Cardiac fibroblast (primary cell): Measurements from ENCODE around the gene KRTAP10-4.

ENCODE experiments used
- DNase-seq, 2 donors: peaks; one replicate each; pipeline versions ENCODE4 v3.0.0 to v3.0.0-alpha.2; 2010; ENCODE audit warnings: low read depth in 2 of 2
- H3K4me3 ChIP-seq, 2 donors: replicated peaks in 1 of 2; 1 replicate in 1 of 2; 2 replicates in 1 of 2; pipeline ENCODE4 v1.5.1; 2011; ENCODE audit warnings: low read depth in 2 of 2, low read length in 2 of 2, mild to moderate bottlenecking in 2 of 2, moderate library complexity in 1 of 2
- TF ChIP-seq, protein P1 (sequence below): IDR thresholded peaks from one replicate; pipeline ENCODE4 v1.5.1; 2011; ENCODE audit warnings: low read depth, mild to moderate bottlenecking, low read length, inconsistent platforms

Gene KRTAP10-4

DNA sequence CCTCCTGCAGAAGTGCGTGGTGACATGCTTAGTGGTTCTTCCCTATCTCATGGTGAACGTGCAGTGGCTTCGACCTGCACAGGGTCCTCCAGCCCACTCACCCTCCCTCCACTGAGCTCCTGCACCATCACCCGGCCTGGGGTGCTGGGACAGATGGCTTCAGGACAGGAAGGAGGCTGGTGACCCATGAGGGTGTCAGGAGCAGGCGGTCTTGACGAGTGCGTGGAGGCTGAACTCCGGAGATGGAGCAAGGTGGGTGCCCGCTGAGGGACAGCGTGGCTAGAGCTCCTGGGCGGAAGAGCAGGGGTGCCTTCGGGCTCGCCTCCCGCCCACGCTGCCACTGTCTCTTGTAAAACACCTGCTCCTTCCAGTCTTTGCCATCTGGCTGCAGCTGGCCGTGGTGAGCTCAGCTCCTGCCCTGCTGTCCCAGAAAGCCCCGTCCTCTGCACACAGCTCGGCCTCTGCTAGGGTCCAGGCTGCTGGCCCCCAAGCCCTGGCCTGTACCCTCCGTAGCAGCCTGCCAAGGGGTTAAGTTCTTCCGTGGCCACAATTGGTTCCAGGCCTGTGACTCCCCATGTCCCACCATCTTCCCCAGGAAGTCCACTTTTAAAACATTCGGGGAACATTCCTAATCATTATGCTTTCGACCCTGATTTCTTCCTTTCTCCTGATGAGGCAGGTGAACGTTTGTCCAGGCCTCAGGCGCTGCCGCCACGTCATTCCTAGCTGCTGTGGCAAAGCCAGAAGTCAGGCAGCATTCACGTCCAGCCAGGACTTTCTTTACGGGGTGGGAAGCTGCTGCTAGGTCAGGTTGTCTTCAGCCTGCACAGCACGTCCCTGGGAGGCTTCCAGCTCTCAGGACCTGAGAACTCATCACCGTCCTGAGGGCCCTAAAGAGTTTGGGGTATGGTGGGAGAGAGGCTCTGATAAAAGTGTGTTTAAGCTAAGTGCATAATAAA lies 41.6 kb upstream of the KRTAP10-4 start:
- TF ChIP-seq, protein P1, sequence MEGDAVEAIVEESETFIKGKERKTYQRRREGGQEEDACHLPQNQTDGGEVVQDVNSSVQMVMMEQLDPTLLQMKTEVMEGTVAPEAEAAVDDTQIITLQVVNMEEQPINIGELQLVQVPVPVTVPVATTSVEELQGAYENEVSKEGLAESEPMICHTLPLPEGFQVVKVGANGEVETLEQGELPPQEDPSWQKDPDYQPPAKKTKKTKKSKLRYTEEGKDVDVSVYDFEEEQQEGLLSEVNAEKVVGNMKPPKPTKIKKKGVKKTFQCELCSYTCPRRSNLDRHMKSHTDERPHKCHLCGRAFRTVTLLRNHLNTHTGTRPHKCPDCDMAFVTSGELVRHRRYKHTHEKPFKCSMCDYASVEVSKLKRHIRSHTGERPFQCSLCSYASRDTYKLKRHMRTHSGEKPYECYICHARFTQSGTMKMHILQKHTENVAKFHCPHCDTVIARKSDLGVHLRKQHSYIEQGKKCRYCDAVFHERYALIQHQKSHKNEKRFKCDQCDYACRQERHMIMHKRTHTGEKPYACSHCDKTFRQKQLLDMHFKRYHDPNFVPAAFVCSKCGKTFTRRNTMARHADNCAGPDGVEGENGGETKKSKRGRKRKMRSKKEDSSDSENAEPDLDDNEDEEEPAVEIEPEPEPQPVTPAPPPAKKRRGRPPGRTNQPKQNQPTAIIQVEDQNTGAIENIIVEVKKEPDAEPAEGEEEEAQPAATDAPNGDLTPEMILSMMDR = no peak
- H3K4me3 ChIP-seq = no peak overlapping the region
- no peak for DNase-seq

DNA sequence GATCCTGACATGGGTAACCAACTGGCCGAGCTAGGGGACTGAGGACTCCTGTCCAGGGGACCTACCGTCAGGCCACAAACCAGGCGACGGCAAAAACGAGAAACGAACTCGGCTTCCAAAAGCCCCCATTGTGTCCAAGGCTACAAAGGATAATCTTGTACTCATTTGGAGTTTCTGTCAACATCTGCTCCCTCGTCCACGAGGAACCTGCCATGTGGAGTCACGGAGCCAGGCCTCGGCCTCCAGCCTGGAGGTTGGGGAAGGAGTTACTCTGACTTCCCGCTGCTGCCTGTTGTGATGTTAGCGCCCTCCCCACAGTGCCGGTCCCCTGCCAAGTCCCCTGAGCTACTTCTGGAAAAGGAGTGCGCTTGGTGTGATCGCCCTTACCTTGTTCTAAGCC lies 40.8 kb upstream of the KRTAP10-4 start:
- TF ChIP-seq, protein P1 = no peak
- no peak overlapping the region for H3K4me3 ChIP-seq
- DNase-seq = no peak

DNA sequence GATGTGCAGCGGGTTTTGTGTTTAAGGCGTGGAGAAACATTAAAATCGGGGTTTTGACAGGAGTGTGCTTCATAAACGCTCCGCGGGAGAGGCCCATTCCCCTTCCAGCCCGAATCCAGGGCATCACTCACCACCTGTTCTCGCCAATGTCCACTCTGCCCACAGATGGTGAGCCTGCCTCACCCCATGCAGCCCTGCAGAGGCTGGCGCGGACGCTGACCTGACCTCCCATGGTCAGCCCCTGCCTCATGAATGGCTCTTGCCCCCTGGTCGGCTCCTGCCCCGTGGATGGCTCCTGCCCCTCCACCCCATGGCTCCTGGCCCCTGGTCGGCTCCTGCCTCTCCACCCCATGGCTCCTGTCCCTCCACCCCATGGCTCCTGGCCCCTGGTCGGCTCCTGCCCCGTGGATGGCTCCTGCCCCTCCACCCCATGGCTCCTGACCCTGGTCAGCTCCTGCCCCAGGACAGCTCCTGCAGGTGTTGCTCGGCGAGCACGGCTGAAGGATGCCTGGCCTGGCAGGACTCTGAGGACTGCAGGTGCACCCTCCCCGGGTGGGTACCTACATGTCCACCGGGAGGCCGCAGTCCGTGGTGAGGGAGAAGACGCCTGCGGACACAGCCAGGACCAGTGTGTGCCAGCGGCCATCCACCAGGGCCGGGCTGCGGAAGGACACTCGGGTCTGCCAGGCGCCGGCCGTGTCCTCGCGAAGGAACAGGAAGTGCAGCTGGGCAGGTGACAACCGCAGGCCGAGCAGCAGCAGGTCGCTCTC lies 40.2 kb upstream of the KRTAP10-4 start:
- TF ChIP-seq, protein P1 = no peak
- H3K4me3 ChIP-seq = no peak overlapping the region
- no peak for DNase-seq

DNA sequence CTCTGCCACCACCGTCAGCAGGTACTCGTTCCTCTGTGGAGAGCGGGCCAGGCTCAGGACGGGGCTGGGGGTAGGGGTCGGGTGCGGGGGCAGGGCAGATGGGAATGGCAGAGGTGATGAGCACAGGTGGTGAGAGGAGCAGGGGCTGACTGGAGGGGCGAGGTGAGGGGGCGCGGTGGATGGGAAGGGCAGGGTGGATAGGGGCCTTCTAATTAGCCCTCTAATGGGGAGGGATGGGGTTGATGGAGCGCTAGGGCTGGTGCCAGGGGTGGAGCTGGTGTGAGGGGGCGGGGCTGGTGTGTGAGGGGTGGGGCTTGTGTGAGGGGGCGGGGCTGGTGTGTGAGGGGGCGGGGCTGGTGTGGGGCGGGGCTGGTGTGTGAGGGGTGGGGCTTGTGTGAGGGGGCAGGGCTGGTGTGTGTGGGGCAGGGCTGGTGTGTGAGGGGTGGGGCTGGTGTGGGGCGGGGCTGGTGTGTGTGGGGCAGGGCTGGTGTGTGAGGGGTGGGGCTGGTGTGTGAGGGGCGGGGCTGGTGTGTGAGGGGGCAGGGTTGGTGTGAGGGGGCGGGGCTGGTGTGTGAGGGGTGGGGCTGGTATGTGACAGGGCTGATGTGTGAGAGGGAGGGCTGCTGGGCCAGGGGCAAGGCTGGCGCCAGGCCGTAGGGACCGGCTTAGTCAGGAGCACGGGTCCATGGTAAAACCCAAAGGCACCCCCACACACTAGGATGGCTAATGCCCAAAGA lies 39.5 kb upstream of the KRTAP10-4 start:
- DNase-seq = no peak
- TF ChIP-seq, protein P1 = no peak
- H3K4me3 ChIP-seq = no peak overlapping the region

DNA sequence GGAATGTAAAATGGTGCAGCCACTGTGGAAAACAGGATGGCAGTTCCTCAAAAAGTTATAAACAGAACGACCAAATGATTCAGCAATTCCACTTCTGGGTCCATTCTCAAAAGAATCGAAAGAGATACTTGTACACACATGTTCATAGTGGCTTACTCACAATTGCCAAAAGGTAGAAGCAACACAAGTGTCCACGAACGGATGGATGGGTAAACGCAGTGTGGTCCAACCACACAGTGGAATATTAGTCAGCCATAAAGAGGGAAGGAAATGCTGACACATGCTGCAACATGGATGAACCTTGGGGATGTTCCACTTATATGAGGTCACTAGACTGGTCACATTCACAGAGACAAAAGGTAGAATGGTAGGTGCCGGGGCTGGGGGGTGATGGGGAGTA lies 38.8 kb upstream of the KRTAP10-4 start:
- TF ChIP-seq, protein P1 = no peak
- no peak for DNase-seq
- H3K4me3 ChIP-seq = no peak overlapping the region

DNA sequence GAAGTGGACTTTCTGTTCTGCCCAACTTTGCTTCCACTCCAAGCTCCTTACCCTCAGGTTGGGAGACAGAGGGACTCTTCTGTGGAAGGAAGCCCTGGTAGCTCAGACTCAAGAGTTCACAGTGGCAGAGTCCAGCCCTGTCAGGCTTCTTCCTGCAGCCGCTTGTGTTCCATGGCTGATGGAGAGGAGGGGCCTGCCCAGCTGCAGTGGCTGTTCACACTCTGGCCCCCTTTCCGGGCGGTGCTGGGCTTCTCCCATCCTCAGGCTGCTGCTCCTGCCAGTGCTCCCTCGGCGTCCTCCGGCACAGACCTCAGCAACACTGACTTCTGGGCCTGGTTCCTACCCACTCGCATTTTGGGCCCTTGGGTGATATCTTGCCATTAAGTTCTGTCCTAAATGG lies 37.6 kb upstream of the KRTAP10-4 start:
- DNase-seq = no peak
- TF ChIP-seq, protein P1 = no peak
- no peak overlapping the region for H3K4me3 ChIP-seq
